HG03469 (cell line): ENCODE results near the gene RANBP2.

Experiments
- ATAC-seq: cut with Tn5 transposase; IDR thresholded peaks from one replicate; pipeline ENCODE4 v1.9.1; 2021; ENCODE audit warnings: mild to moderate bottlenecking, moderate library complexity, moderate number of reproducible peaks; ENCODE audit not compliant: unreplicated experiment

Gene RANBP2

DNA sequence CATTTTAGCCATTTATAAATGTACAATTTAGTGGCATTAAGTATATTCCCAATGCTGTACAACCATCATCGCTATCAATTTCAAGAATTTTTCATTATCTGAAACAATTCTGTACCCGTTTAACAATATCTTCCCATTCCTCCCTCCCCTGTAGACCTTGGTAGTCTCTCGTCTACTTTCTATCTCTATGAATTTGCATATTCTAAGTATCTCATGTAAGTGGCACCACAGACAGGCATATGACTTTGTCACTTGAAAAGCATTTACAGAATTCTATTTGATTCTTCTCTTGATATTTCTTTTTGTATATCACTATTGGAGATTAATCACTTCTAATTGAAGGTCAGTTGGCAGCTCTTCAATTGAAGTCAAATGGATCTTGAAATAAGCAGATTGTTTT is 115.3 kb downstream of the RANBP2 start:
- ATAC-seq = no peak

DNA sequence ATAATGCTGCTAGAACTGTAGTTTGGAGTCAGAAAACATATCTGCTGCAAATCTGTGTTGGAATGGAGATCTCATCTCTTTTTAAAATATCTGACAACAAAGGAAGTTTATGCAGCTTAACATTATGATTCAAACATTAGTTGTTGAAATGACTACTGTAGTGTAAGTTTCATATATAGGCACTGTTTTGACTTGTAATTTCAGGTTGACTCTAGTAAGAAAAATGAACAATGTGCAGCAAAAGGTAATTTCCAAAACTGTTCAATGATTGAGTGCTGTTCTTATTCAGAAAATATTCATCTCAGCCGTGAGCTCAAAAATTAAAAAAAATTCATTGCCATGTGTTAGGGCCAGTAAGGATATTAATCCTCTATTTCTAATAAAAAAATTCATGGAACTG is 115.8 kb downstream of the RANBP2 start:
- ATAC-seq = no peak
